GM20000 (cell line): ENCODE measurements around the gene CTSA.

Experiments used
- DNase-seq: peaks from one replicate; pipeline ENCODE4 v3.0.0; 2012; ENCODE audit warnings: low spot score
- TF ChIP-seq, protein P1 (sequence below): IDR thresholded peaks from 2 replicates; pipeline ENCODE4 v1.5.1; 2012; ENCODE audit warnings: mild to moderate bottlenecking, control low read depth; ENCODE audit errors: extremely low read depth, missing control alignments

CTSA gene

GRCh38 chr20:45880988-45881788, 9.9 kb upstream of the CTSA start, which contains the start of gene ZSWIM1:
Gene ZSWIM1 (plus strand): TSS chr20:45881227. CDS start chr20:45882593, 1,366 bp downstream.
- peak; percentile 97 for DNase-seq
- TF ChIP-seq, protein P1, sequence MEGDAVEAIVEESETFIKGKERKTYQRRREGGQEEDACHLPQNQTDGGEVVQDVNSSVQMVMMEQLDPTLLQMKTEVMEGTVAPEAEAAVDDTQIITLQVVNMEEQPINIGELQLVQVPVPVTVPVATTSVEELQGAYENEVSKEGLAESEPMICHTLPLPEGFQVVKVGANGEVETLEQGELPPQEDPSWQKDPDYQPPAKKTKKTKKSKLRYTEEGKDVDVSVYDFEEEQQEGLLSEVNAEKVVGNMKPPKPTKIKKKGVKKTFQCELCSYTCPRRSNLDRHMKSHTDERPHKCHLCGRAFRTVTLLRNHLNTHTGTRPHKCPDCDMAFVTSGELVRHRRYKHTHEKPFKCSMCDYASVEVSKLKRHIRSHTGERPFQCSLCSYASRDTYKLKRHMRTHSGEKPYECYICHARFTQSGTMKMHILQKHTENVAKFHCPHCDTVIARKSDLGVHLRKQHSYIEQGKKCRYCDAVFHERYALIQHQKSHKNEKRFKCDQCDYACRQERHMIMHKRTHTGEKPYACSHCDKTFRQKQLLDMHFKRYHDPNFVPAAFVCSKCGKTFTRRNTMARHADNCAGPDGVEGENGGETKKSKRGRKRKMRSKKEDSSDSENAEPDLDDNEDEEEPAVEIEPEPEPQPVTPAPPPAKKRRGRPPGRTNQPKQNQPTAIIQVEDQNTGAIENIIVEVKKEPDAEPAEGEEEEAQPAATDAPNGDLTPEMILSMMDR = no peak

- TF ChIP-seq, protein P1 = no peak
- DNase-seq = no peak
Observed at GRCh38 chr20:45882469-45883099, 8.6 kb upstream of the CTSA start.

- TF ChIP-seq, protein P1 = no peak
- DNase-seq = no peak
Observed at GRCh38 chr20:45883100-45883469, 8.1 kb upstream of the CTSA start.

- TF ChIP-seq, protein P1 = no peak
Observed at GRCh38 chr20:45886590-45887345, 4.4 kb upstream of the CTSA start.

DNA sequence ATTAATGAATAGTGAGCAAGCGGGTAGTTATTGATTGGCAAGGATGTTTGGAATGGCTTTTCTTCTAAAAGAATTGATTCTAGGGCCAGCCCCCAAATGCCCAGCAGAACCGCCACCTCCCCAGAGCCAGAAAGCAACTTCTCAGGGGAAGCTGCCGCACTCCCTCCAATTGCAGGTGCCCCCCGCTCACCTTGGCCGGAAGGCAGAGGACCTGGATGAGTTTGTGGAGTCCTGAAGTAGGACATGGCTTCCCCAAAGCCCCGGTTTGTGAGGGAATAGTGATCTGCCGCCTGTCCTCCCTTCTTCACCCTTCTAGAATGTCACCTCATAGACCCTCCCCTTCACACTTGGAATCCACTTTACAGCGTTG, 3.8 kb upstream of the CTSA start, which contains the start of gene SPATA25:
SPATA25 (minus strand) TSS at position 277 of the 370 bp plus-strand sequence; CDS start at position 245, 32 bp downstream.
- TF ChIP-seq, protein P1 = no peak
- DNase-seq = no peak

More at GRCh38 chr20:45886590-45887345, 4.4 kb upstream of the CTSA start:
- DNase-seq = no peak

DNA sequence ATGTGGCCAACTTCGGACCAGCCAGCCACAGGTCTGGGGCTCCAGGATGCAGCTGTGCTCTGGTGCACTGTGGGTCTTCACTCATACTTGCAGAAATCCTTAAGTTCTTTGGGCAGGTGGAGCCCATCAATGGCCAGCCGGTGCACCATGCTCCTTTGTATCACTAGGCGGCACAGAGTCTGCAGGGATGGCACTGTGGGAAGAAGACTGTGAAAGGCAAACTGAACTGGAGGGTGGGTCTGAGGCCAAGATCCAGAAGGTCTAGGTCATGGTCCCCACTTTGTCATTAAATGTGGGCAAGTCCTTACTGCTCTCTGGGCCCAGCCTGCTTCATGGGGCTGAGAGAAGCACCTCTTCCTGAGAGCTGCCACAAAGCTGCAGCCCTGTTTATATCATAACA, 2.5 kb upstream of the CTSA start:
- no peak for DNase-seq
- TF ChIP-seq, protein P1 = no peak
